Caco-2 (cell line): ENCODE results near the gene CPXCR1. TPM values are rescaled to one million over a fixed set of nuclear protein-coding genes. Genes with fewer than 3 reads are reported as not detected.

Experiments
- BruUV-seq: library from RNA; stranded (reverse); fragments of 400-500 nt; replicated peaks from 2 replicates; lab custom pipeline; 2021; lab: Mats Ljungman, UMichigan
- CTCF ChIA-PET: fragments of 300-600 bp; sonication (Branson Sonifier 250); formaldehyde crosslinking; loops from one replicate; lab custom pipeline; 2022; ENCODE audit warnings: antibody characterized with exemption; lab: Charles Lee
- POLR2A ChIA-PET: fragments of 300-600 bp; sonication (Branson Sonifier 250); formaldehyde crosslinking; loops from one replicate; lab custom pipeline; 2022; ENCODE audit warnings: antibody characterized with exemption; lab: Charles Lee
- DNase-seq, 2 experiments: peaks; one replicate each; pipeline versions ENCODE4 v3.0.0 to v3.0.0-alpha.2; 2020 to 2022
- H3K27me3 ChIP-seq: replicated peaks from 2 replicates; pipeline ENCODE4 v1.6.0; 2011; ENCODE audit warnings: low read length; ENCODE audit not compliant: control insufficient read depth, insufficient read depth
- H3K36me3 ChIP-seq: 2 replicates; pipeline ENCODE4 v1.5.1; 2011; ENCODE audit warnings: low read length; ENCODE audit not compliant: control insufficient read depth, insufficient read depth
- H3K4me1 ChIP-seq: fragments of 250-450 bp; sonication (Bioruptor Pico); 2 replicates; pipeline ENCODE4 v1.5.1; 2020; ENCODE audit warnings: mild to moderate bottlenecking
- H3K4me3 ChIP-seq: 2 replicates; pipeline ENCODE4 v1.5.1; 2011; ENCODE audit warnings: low read depth, mild to moderate bottlenecking, control low read depth, low read length
- H3K9me3 ChIP-seq: fragments of 250-450 bp; sonication (Bioruptor Pico); 2 replicates; pipeline ENCODE4 v1.5.1; 2020; ENCODE audit warnings: mild to moderate bottlenecking, moderate library complexity
- H3K27ac Mint-ChIP-seq: one replicate; pipeline ENCODE4 v1.8.0; 2022; ENCODE audit warnings: mixed read lengths; ENCODE audit not compliant: unreplicated experiment
- H3K27me3 Mint-ChIP-seq: one replicate; pipeline ENCODE4 v1.8.0; 2022; ENCODE audit warnings: mixed read lengths; ENCODE audit not compliant: insufficient read depth, unreplicated experiment
- H3K36me3 Mint-ChIP-seq: one replicate; pipeline ENCODE4 v1.8.0; 2022; ENCODE audit warnings: mild to moderate bottlenecking, mixed read lengths; ENCODE audit not compliant: insufficient read depth, unreplicated experiment
- H3K4me1 Mint-ChIP-seq: one replicate; pipeline ENCODE4 v1.8.0; 2022; ENCODE audit warnings: low read depth, mixed read lengths; ENCODE audit not compliant: unreplicated experiment
- H3K4me3 Mint-ChIP-seq: one replicate; pipeline ENCODE4 v1.8.0; 2022; ENCODE audit warnings: mild to moderate bottlenecking, moderate library complexity, mixed read lengths; ENCODE audit not compliant: unreplicated experiment
- H3K9me3 Mint-ChIP-seq: one replicate; pipeline ENCODE4 v1.8.0; 2022; ENCODE audit warnings: mixed read lengths; ENCODE audit not compliant: unreplicated experiment
- intact Hi-C: fragments of 100-400 bp; cut with micrococcal nuclease; formaldehyde crosslinking; loops from one replicate; pipeline ENCODE4 v1.10.0; 2022; ENCODE audit not compliant: unreplicated experiment
- total RNA-seq: library from RNA; stranded (reverse); gene quantifications from 2 replicates; pipeline ENCODE4 v1.2.3, GENCODE V29; 2022
- TF ChIP-seq, protein P1 (sequence below), 2 experiments: fragments of 200-600 bp in 1 of 2; IDR thresholded peaks; 1 replicate in 1 of 2; 2 replicates in 1 of 2; pipeline versions ENCODE4 v1.5.1 to v1.8.0; 2011 to 2022; ENCODE audit warnings: antibody characterized with exemption in 1 of 2, control low read depth in 1 of 2, inconsistent platforms in 1 of 2, low read depth in 1 of 2, low read length in 1 of 2, mild to moderate bottlenecking in 1 of 2, moderate library complexity in 1 of 2; ENCODE audit not compliant: insufficient read depth in 1 of 2, severe bottlenecking in 1 of 2, unreplicated experiment in 1 of 2

Gene CPXCR1
- total RNA-seq, 1 experiment from 2014 or later, result not detected

DNA sequence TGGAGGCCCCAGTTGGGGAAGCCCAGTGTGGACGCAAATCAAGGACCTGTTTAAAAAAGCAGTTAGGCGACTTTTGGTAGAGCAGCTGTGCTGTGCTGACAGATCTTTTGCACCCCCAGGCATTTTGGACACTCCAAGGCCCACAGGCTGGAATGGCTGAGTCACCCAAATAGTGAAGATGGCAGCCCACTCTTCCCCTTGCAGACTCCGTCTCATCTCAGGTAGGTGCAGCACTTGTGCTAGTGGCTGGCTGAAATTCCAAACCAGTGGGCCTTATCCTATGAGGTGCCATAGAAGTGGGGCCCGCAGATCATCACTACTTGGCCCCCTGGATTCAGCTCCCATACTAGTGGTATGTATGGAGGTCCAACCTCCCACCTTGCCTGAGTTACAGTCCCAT is 42.8 kb downstream of the CPXCR1 start:
- TF ChIP-seq, protein P1, sequence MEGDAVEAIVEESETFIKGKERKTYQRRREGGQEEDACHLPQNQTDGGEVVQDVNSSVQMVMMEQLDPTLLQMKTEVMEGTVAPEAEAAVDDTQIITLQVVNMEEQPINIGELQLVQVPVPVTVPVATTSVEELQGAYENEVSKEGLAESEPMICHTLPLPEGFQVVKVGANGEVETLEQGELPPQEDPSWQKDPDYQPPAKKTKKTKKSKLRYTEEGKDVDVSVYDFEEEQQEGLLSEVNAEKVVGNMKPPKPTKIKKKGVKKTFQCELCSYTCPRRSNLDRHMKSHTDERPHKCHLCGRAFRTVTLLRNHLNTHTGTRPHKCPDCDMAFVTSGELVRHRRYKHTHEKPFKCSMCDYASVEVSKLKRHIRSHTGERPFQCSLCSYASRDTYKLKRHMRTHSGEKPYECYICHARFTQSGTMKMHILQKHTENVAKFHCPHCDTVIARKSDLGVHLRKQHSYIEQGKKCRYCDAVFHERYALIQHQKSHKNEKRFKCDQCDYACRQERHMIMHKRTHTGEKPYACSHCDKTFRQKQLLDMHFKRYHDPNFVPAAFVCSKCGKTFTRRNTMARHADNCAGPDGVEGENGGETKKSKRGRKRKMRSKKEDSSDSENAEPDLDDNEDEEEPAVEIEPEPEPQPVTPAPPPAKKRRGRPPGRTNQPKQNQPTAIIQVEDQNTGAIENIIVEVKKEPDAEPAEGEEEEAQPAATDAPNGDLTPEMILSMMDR (IDR thresholded peaks at IDR 0.05; ENCODE audit: insufficient read depth in 1 of 2, low read depth in 1 of 2, low read length in 1 of 2, severe bottlenecking in 1 of 2, unreplicated experiment in 1 of 2), result no peak
- Mint-ChIP-seq H3K36me3 (no peaks in the 10 kb centered on the region), H3K4me3 (no peak overlapping the region), H3K27ac (no peak overlapping the region), H3K4me1 (no peaks in the 10 kb centered on the region), H3K9me3 (peaks cover 15% of the 10 kb centered on the region), H3K27me3 (no peaks in the 10 kb centered on the region)
- CTCF ChIA-PET, result no interaction called here
- no peaks in the 10 kb centered on the region for H3K27me3 ChIP-seq
- H3K9me3 ChIP-seq, result no peaks in the 10 kb centered on the region
- no peak for DNase-seq
- POLR2A ChIA-PET, result no interaction called here
- H3K4me3 ChIP-seq, result no peak overlapping the region
- no peaks in the 10 kb centered on the region for H3K36me3 ChIP-seq
- intact Hi-C loops, result no loop called here
- BruUV-seq, result no TSS peak
- H3K4me1 ChIP-seq, result no peaks in the 10 kb centered on the region
